Skeletal muscle tissue (tissue), 4 donors: Measurements from ENCODE around the gene PFKFB2. TPM values are rescaled to one million over a fixed set of nuclear protein-coding genes. Genes with fewer than 3 reads are reported as not detected.

Experiments
- H3K27ac ChIP-seq: one replicate; pipeline ENCODE4 v1.7.0; 2013; ENCODE audit warnings: mild to moderate bottlenecking, low read depth, low read length, inconsistent platforms
- H3K27me3 ChIP-seq, 3 donors: one replicate each; pipeline ENCODE4 v1.7.0; 2013; ENCODE audit warnings: low read length in 3 of 3; ENCODE audit not compliant: control insufficient read depth in 3 of 3, insufficient read depth in 3 of 3
- H3K36me3 ChIP-seq, 3 donors: one replicate each; pipeline ENCODE4 v1.7.0; 2013; ENCODE audit warnings: low read length in 3 of 3; ENCODE audit not compliant: control insufficient read depth in 3 of 3, insufficient read depth in 3 of 3
- H3K4me1 ChIP-seq, 3 donors: one replicate each; pipeline ENCODE4 v1.7.0; 2013; ENCODE audit warnings: low read length in 3 of 3, mild to moderate bottlenecking in 3 of 3; ENCODE audit not compliant: control insufficient read depth in 3 of 3, insufficient read depth in 3 of 3
- H3K4me3 ChIP-seq, 3 donors: one replicate each; pipeline ENCODE4 v1.7.0; 2013; ENCODE audit warnings: low read length in 3 of 3
- H3K9ac ChIP-seq, 3 donors: one replicate each; pipeline ENCODE4 v1.7.0; 2013; ENCODE audit warnings: low read length in 3 of 3, mild to moderate bottlenecking in 3 of 3, moderate library complexity in 2 of 3, low read depth in 1 of 3
- H3K9me3 ChIP-seq, 3 donors: one replicate each; pipeline ENCODE4 v1.7.0; 2013; ENCODE audit warnings: low read length in 3 of 3; ENCODE audit not compliant: control insufficient read depth in 3 of 3
- total RNA-seq: library from RNA; depleted of rRNA; stranded (reverse); fragments of >200 nt; gene quantifications from one replicate; pipeline ENCODE4 v1.2.3, GENCODE V29; 2014
- donor health status: Osteomylitis.

Gene PFKFB2
- total RNA-seq, 1 donor from 2014 or later: 3.7 TPM

- Histone ChIP-seq H3K9ac (no peak overlapping the region), H3K4me1 (no peaks in the 10 kb centered on the region), H3K9me3 (no peaks in the 10 kb centered on the region), H3K36me3 (no peaks in the 10 kb centered on the region), H3K27ac (no peak overlapping the region), H3K4me3 (no peak overlapping the region), H3K27me3 (no peaks in the 10 kb centered on the region)
These were observed 49.1 kb downstream of the PFKFB2 start for GRCh38 chr1:207102146-207102545.

GRCh38 chr1:207102659-207103058 lies 49.6 kb downstream of the PFKFB2 start:
- H3K27me3 ChIP-seq: no peaks in the 10 kb centered on the region
- no peaks in the 10 kb centered on the region for H3K36me3 ChIP-seq
- no peaks in the 10 kb centered on the region for H3K4me1 ChIP-seq
- no peak overlapping the region for H3K27ac ChIP-seq
- H3K9ac ChIP-seq: no peak overlapping the region
- no peaks in the 10 kb centered on the region for H3K9me3 ChIP-seq
- H3K4me3 ChIP-seq: no peak overlapping the region

GRCh38 chr1:207103892-207104373 lies 50.9 kb downstream of the PFKFB2 start, which contains the start of gene C4BPA:
TSS of gene C4BPA (plus strand) at chr1:207104233. CDS start at chr1:207113026, 8,793 bp downstream.
- no peak within 1 kb of the TSS for H3K9ac ChIP-seq
- H3K4me1 ChIP-seq: no peaks in the 10 kb centered on the region
- H3K4me3 ChIP-seq: no peak within 1 kb of the TSS
- H3K9me3 ChIP-seq: no peaks in the 10 kb centered on the region
- no peak within 1 kb of the TSS for H3K27ac ChIP-seq
- H3K36me3 ChIP-seq: no peaks in the 10 kb centered on the region
- no peaks in the 10 kb centered on the region for H3K27me3 ChIP-seq

- H3K4me1 ChIP-seq: no peaks in the 10 kb centered on the region
- H3K27ac ChIP-seq: no peak overlapping the region
- no peak overlapping the region for H3K9ac ChIP-seq
- no peaks in the 10 kb centered on the region for H3K9me3 ChIP-seq
- peaks cover 0 to 5% (median 4%) of the 10 kb centered on the region in 3 donors for H3K27me3 ChIP-seq
- H3K36me3 ChIP-seq: no peaks in the 10 kb centered on the region
- H3K4me3 ChIP-seq: no peak overlapping the region
These were observed 55.9 kb downstream of the PFKFB2 start for GRCh38 chr1:207109004-207109403.

GRCh38 chr1:207112616-207113296 lies 59.7 kb downstream of the PFKFB2 start:
- Histone ChIP-seq H3K27me3 (peaks cover 0 to 5% (median 4%) of the 10 kb centered on the region in 3 donors), H3K4me1 (no peaks in the 10 kb centered on the region), H3K4me3 (no peak overlapping the region), H3K9me3 (no peaks in the 10 kb centered on the region), H3K27ac (no peak overlapping the region), H3K9ac (no peak overlapping the region), H3K36me3 (no peaks in the 10 kb centered on the region)

- H3K4me1 ChIP-seq: no peaks in the 10 kb centered on the region
- no peak overlapping the region for H3K4me3 ChIP-seq
- peaks cover 0 to 3% (median 0%) of the 10 kb centered on the region in 3 donors for H3K27me3 ChIP-seq
- H3K9me3 ChIP-seq: no peaks in the 10 kb centered on the region
- no peaks in the 10 kb centered on the region for H3K36me3 ChIP-seq
- no peak overlapping the region for H3K9ac ChIP-seq
- no peak overlapping the region for H3K27ac ChIP-seq
These were observed 62.2 kb downstream of the PFKFB2 start for GRCh38 chr1:207115269-207115668.

GRCh38 chr1:207124389-207124788 lies 71.3 kb downstream of the PFKFB2 start:
- no peaks in the 10 kb centered on the region for H3K36me3 ChIP-seq
- peaks cover 0 to 4% (median 0%) of the 10 kb centered on the region in 3 donors for H3K9me3 ChIP-seq
- no peak overlapping the region for H3K27ac ChIP-seq
- H3K4me3 ChIP-seq: no peak overlapping the region
- H3K9ac ChIP-seq: no peak overlapping the region
- H3K4me1 ChIP-seq: no peaks in the 10 kb centered on the region
- H3K27me3 ChIP-seq: no peaks in the 10 kb centered on the region

GRCh38 chr1:207128336-207128921 lies 75.4 kb downstream of the PFKFB2 start:
- H3K9me3 ChIP-seq: peaks cover 0 to 4% (median 0%) of the 10 kb centered on the region in 3 donors
- no peaks in the 10 kb centered on the region for H3K36me3 ChIP-seq
- H3K27me3 ChIP-seq: no peaks in the 10 kb centered on the region
- H3K9ac ChIP-seq: no peak overlapping the region
- H3K27ac ChIP-seq: no peak overlapping the region
- no peaks in the 10 kb centered on the region for H3K4me1 ChIP-seq
- H3K4me3 ChIP-seq: no peak overlapping the region

GRCh38 chr1:207129053-207129452 lies 76.0 kb downstream of the PFKFB2 start:
- Histone ChIP-seq H3K9ac (no peak overlapping the region), H3K4me1 (no peaks in the 10 kb centered on the region), H3K36me3 (no peaks in the 10 kb centered on the region), H3K27ac (no peak overlapping the region), H3K27me3 (no peaks in the 10 kb centered on the region), H3K4me3 (no peak overlapping the region), H3K9me3 (peaks cover 0 to 4% (median 0%) of the 10 kb centered on the region in 3 donors)
